CD4-positive, alpha-beta T cell treated with Interleukin-15 for 4 hours (primary cell): ENCODE data around the gene CCDC117.
"Not testable (repeated sequence)": the region's sequence is repeated elsewhere in the genome, so short reads cannot be mapped to it uniquely, and the experiment has no call there.

Experiments used
- DNase-seq: peaks from one replicate; pipeline ENCODE4 v3.0.0-alpha.2; 2020; ENCODE audit warnings: low spot score

The CCDC117 gene

GRCh38 chr22:28772633-28773460, at the start of gene CCDC117:
Gene CCDC117 (plus strand): TSS chr22:28772695. CDS start chr22:28772850, 155 bp downstream.
- peak; percentile 90 for DNase-seq

GRCh38 chr22:28728002-28728401, 44.5 kb upstream of the CCDC117 start:
- DNase-seq = no peak

GRCh38 chr22:28728621-28729313, 43.7 kb upstream of the CCDC117 start:
- no peak for DNase-seq

- no peak for DNase-seq
Measured at GRCh38 chr22:28730179-28730578, 42.3 kb upstream of the CCDC117 start.

- no peak for DNase-seq
Measured at GRCh38 chr22:28734393-28734792, 38.1 kb upstream of the CCDC117 start.

- no peak for DNase-seq
Measured at GRCh38 chr22:28736301-28737155, 36.0 kb upstream of the CCDC117 start.

- no peak for DNase-seq
Measured at GRCh38 chr22:28737701-28738100, 34.8 kb upstream of the CCDC117 start.

- not testable (repeated sequence) for DNase-seq
Measured at GRCh38 chr22:28738876-28739275, 33.6 kb upstream of the CCDC117 start.

GRCh38 chr22:28741200-28741784, 31.2 kb upstream of the CCDC117 start:
- no peak for DNase-seq

GRCh38 chr22:28741785-28742561, 30.5 kb upstream of the CCDC117 start, which contains the start of the genes CHEK2 and HSCB:
Gene CHEK2 (minus strand): TSS chr22:28741820. CDS start chr22:28734721, 7,099 bp downstream.
Gene HSCB (plus strand): TSS chr22:28742039. CDS start chr22:28742096, 57 bp downstream.
- DNase-seq = peak; percentile 98

- no peak for DNase-seq
Measured at GRCh38 chr22:28742562-28742962, 29.9 kb upstream of the CCDC117 start.

GRCh38 chr22:28743852-28744251, 28.6 kb upstream of the CCDC117 start:
- no peak for DNase-seq

GRCh38 chr22:28750471-28750881, 22.0 kb upstream of the CCDC117 start:
- no peak for DNase-seq

GRCh38 chr22:28754512-28754911, 18.0 kb upstream of the CCDC117 start:
- not testable (repeated sequence) for DNase-seq

GRCh38 chr22:28759861-28760560, 12.5 kb upstream of the CCDC117 start:
- no peak for DNase-seq

- no peak for DNase-seq
Measured at GRCh38 chr22:28761449-28761755, 11.1 kb upstream of the CCDC117 start.

GRCh38 chr22:28762000-28762399, 10.5 kb upstream of the CCDC117 start:
- DNase-seq = not testable (repeated sequence)

GRCh38 chr22:28766628-28767027, 5.9 kb upstream of the CCDC117 start:
- no peak for DNase-seq

- no peak for DNase-seq
Measured at GRCh38 chr22:28768701-28769393, 3.6 kb upstream of the CCDC117 start.
